Stimulated activated CD8-positive, alpha-beta memory T cell treated with anti-CD3 and anti-CD28 coated beads, Interleukin-2, amount 100 ng/mL, for 1 hour (primary cell): ENCODE results near the gene DOCK10.

Experiments
- DNase-seq, 2 donors: peaks; one replicate each; pipeline ENCODE4 v3.0.0-alpha.2; 2020; ENCODE audit warnings: low read depth in 2 of 2

Gene DOCK10

DNA sequence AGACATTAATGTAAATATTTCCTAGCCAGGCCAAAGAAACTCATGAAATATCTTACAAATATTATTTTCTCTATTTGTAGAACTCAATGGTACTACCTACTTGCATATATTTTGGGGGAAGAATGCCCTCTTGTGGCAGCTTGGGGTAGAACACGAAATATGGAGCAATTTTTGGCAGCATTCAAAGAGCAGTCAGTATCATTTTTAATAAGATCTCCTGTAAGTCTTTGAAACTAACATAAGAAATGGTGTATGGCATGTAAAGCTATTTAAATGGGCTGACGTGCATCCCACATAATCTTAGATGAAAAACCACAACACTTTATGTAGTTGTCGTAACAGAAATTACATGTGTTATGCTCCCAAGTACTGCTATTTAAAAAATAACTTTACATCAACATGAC lies 263.8 kb downstream of the DOCK10 start:
- DNase-seq, result peak; percentile 9 to 24

DNA sequence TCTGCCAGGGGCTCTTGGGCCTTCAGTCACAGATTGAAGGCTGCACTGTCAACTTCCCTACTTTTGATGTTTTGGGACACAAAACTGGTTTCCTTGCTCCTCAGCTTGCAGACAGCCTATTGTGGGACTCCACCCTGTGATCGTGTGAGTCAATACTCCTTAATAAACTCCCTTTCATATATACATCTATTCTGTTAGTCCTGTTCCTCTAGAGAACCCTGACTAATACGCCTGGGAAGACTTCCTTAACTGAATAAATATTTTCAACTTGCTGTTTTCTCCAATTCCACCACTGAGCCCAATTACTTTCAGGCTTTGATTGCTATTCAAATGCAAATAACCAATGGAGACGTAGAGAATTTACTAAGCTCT lies 264.7 kb downstream of the DOCK10 start:
- DNase-seq, result no peak

DNA sequence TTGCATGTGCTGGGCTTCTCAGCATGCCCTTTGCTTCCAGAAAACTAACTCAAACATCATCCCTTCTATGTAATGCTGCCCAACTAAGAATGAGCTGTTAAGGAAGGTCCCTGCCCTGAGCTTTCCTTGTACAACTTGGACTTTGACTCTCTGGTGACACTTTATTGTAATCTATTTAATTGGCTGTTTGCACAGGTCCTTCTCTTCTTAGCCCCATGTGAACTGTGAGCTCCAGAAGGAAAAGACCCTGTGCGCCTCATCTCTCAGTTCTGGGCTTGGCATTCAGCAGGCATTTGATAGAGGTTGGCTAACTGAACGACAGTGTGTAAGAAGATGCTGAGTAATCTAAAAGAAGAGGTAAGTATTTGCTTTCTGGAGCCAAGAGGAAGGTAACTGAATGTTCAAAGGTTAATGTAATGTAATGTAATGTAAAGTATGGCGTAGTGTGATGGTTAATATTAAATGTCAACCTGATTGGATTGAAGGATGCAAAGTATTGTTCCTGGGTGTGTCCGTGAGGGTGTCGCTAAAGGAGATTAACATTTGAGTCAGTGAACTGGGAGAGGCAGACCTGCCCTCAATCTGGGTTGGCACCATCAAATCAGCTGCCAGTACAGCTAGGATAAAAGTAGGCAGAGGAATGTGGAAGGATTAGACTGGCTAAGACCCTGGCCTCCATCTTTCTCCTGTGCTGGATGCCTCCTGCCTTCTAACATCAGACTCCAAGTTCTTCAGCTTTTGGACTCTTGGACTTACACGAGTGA lies 265.3 kb downstream of the DOCK10 start:
- no peak for DNase-seq

DNA sequence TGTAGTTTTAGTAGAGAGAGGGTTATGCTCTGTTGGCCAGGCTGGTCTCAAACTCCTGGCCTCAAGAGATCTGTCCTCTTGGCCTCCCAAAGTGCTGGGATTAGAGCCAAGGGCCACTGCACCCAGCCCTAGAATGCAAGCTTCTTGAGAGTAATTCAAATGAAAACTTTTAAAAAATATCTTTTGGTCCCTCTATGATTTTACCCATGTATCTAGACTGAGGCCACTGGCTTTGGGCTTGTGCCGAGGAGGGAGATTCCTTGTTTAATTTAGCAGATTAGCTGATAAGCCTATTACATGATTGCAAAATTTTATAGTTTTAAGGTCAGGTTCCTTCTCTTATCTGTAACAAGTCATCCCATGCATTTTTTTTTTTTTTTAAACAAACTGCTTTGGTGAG lies 266.6 kb downstream of the DOCK10 start:
- no peak for DNase-seq

DNA sequence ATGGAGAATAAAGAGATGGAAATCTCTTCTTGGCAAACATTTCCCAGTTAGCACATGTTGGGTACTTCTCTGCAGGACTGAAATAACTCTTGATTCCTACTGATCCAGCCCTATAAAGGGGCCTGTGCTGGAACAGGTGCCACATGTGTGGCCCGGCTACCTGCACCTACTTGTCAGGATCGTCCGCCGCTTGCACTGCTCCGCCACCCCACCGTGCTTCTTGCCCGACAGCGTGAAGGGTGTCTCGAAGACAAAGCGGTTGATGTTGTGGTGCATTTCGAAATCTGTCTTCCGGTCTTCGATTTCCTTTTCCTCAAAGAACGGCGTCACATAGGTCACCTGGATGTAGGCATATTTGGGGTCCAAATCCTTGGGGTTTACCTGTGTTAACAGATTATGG lies 267.5 kb downstream of the DOCK10 start:
- DNase-seq, result no peak

DNA sequence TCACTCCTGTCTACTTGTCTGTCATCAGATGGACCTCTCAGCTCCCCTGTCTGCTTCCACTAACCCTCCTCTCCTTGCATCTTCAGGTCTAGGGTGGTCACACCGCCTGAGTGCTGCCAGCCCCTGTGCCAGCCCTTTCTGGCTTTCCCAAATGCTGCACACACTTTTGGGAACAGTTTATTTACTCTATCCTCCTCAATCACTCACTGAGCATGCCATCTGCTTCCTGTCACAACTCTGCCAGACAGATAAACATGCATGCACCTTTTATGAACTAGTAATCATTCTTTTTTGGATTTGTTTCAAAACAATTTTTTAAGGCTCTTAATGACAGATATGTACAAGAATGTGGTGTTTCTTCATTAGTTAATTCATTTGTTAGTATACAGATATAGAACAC lies 269.8 kb downstream of the DOCK10 start:
- DNase-seq, result no peak

DNA sequence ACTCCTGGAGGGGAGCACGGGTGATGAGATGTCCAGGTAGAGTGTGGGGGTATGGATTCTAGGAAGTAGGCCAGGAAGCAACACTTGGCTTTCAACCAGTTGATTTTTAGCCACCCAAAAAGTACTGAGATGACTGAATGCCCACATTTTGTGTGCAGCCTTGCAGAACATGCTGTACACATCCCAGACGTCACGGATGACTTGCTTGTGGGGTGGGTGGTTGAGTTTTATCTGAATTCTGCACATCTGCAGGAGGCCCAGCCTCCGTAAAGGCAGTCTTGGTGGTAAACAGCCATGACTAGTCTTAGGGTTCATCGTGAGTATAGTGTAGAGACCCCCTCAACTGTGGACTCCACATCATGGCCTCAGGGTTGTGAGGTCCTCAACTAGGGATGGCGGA lies 272.8 kb downstream of the DOCK10 start:
- DNase-seq, result no peak

DNA sequence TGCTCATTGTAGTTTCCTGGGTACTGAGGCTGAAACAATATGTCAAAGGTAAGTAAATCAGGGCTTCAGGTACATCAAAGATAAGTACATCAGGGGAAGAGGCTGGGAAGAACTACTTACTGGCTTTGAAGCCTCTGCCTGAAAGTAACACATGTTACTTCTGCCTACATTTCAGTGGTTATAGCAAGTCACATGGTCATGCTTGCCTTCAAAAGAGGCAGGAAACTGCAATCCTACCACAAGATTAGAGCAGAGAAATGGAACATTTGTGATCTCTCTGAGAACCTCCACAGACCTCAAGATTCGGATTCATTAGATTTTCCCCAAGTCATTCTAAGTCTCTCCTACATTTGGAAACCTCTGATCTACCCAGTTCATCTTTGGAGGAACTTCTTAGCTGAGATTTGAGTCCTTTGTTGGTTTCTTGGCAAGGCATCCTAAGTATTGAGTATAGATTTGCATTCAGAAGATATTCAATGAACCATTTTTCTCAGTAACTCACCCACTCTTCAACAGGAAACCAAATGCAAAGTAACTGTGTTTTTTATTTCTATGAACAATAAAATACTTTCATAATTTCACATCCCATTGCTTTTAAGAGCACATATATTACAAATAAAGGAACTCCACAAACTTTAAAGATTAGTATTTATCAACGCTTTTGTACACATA lies 277.6 kb downstream of the DOCK10 start:
- DNase-seq, result no peak

DNA sequence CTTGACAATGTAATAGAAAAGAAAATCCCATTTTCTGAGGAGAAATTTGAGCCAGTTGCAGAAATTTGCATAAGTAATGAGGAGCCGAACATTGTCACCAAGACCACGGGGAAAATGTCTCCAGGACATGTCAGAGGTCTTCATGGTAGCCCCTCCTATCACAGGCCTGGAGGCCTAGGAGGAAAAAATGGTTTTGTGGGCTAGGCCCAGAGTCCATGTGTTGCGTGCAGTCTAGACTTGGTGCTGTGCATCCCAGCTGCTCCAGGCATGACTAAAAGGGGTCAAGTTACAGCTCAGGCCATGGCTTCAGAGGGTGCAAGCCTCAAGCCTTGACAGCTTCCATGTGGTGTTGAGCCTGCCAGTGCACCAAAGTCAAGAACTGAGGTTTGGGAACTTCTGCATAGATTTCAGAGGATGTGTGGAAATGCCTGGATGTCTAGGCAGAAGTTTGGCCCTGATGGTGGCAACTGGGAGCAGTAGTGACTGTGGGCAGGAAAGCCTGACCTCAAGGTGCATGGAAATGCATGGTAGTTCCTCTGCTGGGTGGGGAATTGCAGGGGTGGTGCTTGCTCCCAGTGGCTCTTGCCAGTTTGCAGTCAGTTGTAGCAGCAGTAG lies 284.2 kb downstream of the DOCK10 start:
- no peak for DNase-seq

DNA sequence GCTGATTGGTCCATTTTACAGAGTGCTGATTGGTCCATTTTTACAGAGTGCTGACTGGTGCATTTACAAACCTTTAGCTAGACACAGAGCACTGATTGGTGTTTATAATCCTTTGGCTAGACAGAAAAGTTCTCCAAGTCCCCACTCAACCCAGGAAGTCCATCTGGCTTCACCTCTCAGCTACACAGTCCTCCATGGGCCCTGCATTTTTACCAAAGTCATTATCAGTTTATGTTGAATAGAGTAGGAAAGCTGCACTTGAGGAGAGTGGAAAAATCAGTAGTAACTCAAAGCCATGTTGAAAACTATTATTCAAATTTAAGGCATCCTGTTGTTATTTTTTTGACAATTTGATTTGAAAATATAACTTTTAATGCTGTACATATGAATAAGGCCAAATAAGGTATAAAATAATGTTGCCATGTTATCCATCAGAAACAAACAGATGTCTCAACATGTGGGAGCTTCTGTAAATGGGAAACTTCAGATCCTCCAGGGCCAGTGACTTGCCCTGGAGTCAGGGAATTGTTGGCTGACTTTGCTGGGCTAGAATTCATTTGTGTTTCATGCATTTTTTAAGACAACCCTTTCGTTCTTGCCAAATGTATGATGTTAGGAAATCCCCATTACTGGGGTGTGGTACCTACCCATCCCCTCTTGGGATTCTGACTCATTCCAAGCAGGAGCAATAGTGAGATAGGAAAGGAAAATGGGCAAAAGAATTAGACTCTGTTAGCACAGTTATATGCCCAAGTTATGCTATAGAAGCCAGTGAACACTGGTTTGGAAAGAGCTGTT lies 288.3 kb downstream of the DOCK10 start:
- DNase-seq, result no peak

DNA sequence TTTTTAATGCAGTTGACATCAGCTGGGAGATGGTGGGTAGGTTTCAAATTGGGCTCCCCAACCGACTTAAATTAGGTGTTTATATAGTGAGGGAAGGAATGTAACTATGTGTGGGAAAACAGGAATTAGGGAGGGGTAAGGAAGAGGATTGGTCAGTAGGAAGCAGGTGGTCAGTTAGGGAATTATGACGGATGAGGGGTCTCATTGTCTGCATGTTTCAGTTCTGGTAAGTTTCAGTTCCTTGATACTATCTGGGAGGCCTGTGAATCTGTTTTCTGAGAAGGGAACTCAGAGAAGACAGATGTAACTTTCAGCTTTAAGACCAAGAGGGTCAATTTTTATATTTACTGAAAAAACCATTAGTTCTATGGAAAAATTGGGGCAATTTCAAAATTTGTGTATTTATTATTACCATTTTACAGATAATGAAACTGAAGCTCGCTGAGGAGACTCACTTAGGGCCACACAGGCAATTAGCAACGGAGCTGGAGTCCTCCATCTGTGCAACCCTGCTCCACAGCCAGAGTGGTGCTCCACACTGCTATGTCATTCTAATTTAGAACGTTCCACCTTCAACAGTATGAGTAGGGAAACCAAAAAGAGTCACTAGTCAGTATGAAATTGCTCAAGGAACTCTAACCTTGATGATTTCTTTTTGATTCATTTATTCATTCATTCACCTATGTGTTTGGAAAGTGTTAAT lies 290.1 kb downstream of the DOCK10 start:
- DNase-seq, result no peak

DNA sequence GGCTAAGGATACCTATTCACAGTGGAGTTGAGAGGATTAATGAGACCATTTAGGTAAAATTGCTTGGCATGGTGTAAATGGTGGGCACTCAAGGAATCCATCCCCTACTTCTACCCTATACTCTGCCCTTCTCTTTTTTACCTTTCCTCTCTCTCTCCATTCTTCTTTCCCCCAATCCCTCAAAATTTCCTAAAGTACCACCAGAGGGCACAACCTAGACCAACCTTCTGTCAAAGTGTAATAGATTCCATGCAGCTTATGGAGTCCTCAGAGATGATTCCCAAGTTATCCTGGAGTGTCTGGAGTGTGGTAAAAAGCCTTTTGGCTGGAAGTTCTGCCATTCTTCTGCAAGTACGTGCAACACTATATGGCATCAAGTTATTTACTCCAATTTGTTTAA lies 293.1 kb downstream of the DOCK10 start:
- no peak for DNase-seq

DNA sequence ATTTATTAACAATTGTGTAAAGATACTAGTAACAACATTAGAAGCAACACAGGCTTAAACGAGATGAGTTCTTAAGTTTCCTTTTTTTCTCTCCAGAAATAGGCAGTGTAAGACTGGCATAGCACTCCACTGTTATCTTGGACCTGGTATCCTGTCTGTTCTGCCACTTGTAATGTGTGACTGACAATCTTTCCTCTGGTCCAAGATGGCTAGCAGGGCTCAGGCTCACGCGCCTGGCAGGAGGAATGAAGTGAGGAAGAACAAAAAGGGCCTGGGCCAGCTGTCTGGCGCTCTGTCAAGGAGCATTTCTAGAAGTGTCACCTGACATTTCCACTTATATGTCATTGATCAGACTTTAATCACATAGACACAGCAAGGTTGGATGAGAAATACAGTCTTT lies 294.5 kb downstream of the DOCK10 start:
- DNase-seq, result no peak

DNA sequence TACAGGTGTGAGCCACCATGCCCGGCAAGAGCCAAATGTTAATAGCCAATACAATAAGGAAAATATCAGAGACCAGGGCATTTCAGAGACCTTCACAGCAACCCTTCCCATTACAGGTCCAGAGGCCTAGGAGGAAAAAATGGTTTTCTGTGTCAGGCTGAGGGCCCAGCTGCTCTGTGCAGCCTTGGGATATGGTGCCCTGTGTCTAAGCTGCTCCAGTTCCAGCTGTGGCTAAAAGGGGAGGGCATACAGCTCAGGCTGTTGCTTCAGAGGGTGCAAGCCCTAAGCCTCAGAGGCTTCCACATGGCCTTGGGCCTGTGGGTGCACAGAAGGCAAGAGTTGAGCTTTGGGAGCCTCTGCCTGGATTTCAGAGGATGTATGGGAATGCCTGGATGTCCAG lies 306.0 kb downstream of the DOCK10 start:
- DNase-seq, result no peak

DNA sequence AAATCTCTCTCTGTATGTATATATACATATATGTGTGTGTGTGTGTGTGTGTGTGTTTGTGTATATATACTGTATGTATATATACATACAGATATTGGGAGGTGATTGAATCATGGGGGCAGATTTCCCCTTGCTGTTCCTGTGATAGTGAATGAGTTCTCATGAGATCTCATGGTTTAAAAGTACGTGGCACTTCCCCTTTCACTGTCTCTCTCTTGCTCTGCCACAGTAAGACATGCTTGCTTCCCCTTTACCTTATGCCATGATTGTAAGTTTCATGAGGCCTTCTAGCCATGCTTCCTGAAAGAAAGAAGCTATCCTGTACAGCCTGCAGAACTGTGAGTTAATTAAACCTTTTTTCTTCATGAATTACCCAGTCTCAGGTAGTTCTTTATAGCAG lies 307.3 kb downstream of the DOCK10 start:
- DNase-seq, result no peak

DNA sequence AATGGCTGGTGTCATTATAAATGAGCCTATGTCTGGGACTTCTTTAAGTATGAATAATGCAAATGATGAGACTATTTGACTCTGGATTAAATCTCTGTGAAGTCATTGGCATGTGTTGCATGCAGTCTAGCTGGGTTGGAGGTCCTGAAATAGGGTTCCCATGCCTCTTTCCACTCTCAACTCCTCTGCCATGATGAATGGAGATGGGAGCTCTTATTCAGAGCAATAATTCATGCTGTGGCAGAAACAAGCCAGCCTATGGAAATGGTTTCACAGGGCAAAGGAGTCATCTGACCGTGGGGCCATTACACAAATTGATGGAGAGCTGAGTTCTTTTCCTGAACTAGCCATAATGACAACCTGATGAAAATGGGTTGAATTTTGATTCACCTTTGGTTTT lies 310.6 kb downstream of the DOCK10 start:
- no peak for DNase-seq

DNA sequence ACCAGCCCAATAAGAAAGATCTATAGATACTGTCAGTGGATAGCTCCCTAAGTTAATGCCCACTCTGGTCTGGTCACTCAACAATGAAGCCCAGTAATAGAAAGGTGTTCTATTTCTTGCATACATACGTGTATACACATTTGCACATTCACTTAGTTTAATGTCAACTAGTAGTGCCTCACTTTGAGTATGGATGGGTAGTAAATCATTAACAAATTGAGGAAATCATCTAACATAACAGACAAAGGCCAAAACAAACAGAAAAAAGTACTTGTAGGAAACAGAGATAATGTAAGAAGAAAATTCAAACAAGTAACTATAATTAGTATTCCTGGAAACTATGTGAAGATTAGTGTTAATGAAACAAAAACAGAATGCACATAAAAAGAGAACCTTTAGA lies 312.8 kb downstream of the DOCK10 start:
- no peak for DNase-seq

DNA sequence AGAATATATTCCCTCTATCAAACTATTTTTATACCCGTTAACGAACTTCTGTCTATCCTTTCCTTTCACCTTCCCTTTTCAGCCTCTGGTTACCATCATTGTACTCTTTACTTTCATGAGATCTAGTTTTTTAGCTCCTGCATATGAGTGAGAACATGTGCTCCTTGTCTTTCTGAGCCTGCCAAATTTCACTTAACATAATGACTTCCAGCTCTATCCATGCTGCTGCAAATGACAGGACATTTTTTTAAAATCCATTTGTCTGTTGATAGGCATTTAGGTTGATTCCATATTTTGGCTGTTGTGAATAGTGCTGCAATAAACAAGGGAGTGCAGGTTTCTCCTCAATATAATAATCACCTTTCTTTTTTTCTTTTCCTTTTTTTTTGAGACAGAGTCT lies 317.9 kb downstream of the DOCK10 start:
- DNase-seq, result no peak

DNA sequence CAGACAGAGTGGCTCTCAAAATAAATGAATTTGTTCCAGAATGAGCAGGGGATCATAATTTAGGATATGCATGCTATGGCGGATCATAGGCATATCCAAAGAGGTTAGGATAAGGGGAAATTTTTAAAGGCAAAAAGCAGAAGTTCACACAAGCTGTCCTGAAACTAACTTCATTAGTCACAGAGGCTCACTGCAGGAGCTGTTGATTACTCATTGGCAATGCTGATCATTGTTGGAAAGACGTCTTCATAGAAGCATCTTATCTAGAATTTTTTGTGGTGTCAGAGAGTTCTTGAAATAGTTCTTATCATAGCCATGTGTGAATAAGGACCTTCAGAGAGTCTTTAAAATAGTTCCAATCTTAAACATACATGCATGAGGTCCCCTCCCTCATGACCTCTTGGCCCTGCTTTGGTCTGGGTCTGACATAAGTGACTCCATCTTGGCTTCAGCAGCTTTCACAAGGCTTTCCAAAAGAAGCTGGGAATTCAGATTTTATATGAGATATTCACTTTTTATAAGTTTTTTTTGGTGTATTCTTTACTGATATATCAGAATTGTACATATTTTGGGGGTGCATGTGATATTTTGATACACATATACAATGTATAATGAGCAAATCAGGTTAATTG lies 318.6 kb downstream of the DOCK10 start:
- no peak for DNase-seq

DNA sequence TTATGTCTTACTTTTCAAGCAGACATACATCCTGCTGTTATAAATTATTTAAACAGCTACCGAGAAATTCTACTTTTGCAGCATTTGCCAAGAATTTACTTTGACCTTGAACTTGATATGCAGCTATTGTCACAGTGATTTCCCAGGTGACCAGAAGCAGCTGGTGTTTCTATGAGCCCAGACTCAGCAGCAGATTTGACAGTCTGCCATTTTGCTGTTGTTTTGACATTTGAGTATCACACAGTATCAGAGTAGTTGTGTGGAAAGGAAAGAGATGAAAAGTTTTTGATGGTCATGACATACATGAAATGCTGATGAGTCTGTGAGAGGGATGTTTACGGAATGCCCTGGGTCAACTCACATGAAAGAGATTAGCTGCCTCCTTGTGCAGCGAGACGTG lies 319.5 kb downstream of the DOCK10 start:
- DNase-seq, result no peak

DNA sequence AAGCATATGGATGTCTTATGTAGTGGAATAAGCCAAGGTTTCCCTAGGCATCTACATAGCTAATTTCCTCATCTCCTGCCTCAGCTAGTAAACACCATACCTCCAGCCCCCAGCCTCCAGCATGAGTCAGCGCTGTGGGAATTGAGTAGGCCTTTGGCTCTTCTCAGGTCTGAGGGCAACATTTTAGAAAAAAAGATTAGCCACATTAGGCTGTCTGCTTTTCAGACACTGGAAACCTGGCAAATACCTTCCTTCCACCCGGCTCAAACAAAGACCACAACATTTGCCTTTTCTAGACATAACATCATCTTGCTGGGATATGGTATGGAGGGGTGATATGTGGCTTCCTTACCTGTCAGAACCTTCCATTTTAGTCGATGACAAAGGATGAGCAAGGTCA lies 320.0 kb downstream of the DOCK10 start:
- no peak for DNase-seq
